HTERT RPE-1 (cell line): ENCODE results near the gene SLC25A13.

Experiments used
- in situ Hi-C: fragments of 300-500 bp; cut with MboI; formaldehyde crosslinking; loops from 4 replicates; pipeline ENCODE4 v1.14.3; 2020; ENCODE audit warnings: low sequenced_read_pairs

Gene SLC25A13

DNA sequence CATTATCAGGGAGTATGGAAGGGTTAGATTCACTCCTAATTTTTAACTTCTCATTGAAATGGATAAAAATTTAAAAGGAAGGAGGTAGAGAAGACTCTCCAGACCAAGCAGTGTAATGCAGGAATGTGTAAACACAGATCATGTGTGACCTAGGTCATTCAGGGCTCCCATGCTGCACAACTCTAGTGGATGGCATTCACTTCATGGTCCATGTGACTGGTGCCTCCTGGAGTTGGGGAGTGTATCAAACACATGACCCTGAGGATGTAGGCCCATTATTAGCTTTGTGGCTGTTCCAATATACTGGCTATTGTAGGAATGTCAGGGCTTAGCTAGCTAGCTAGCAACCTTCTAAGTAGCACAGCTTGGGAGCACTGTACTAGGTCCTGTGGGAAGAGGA lies 109.9 kb downstream of the SLC25A13 start:
- in situ Hi-C loops: no loop called here

DNA sequence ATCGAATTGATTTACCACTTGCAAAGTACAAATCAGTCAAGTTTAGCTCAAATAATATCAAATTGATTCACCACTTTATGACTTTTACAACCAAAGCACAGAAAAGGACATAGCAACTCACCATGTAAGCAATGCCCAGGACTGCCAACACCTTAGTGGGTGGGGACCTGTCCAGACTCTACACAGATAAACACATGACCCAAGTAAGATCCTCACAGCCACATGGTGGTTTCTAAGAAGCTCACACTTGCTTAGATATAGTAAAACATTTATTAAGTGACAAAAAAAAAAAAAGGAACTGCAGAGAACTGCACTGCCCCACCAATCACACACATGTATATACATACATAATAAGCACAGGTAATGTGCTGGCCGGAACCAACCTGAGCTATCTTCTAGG lies 116.2 kb downstream of the SLC25A13 start:
- in situ Hi-C loops: no loop called here

DNA sequence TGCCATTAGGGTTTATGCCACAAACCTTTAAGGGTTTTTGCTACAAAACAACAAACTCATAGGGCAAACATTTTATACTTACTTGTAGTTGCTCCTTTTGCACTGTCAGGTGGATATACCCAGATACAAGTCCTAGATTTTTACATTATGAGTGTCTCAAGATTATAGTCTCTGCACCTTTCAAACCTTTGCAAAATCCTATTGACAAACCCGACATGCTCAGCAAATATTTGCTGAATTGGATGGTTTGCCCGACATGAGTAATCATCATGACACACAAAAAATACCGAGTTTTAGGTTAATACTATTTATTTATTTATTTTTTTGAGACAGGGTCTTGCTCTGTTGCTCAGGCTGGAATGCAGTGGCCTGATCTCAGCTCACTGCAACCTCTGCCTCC lies 117.3 kb downstream of the SLC25A13 start:
- in situ Hi-C loops: no loop called here

DNA sequence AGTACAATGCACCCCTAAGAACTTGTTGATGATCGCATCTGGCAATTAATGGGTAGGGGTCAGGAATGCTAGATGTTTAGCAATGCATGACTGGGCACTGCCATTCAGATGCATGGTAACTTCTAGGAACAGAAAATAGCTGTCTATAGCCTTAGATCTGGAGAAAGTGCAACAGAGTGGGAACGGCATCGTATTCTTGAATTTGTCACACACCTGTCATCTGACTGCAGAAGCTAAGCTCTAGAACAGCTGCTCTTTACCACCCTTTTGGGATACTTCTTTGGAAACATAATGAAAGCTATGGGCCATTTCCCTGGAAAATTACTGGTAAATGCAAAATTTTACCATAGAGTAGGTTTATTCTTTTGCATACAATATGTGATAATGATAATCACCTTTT lies 118.1 kb downstream of the SLC25A13 start:
- in situ Hi-C loops: no loop called here

DNA sequence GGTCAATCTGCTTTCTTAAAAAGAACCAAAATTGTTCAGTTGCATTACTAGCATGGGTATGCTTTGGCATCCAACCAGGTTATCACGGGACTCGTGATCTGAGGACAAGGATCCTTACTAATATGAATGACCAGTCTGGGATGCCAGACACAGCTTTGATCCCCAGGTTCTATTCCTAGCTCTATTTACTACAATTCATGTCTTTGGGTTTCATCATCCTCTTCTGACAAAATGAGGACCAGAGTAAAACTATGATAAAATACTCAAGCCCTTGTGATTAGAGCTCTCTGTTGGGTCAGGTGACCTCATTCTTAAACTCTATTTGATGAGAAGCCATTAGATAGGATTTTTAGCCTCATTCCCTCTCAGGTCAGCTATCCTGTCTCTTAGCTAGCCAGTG lies 119.8 kb downstream of the SLC25A13 start:
- in situ Hi-C loops: no loop called here

DNA sequence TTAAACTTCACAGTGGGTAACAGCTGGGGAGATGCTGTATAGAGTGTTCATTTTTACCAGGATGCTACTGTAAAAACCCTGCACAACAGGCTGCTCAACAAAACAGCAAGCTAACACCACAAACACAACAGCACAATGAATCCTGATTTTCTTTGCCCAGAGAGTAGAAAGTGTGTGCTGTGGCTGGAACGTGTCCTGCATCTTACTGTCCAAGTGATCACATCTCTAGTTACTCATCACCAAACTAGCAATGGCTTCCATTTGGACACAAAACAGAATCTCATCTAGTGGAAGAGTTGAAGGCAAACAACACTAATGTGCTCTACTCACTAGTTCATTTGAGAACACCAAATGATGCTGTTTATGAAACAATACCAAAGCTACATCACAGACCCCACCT lies 121.2 kb downstream of the SLC25A13 start:
- in situ Hi-C loops: no loop called here

DNA sequence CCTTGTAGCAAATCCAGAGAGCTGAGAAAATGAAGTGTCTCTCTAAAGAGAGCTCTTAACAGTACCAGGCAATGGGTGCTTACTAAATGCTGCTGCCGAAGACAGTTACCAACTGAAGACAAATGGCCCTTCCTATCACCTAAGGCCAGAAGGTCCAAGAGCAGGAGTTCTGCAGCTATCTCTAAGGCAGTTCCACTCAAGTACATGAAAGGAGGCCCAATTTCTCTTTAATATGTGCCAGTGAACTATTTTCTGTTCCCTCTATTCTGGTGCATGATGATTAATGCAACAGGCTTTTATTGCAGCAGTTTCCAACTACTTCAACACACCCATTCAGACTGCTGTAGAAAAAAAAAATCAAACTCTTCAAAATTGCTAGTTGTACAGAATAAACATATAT lies 122.5 kb downstream of the SLC25A13 start:
- in situ Hi-C loops: no loop called here

DNA sequence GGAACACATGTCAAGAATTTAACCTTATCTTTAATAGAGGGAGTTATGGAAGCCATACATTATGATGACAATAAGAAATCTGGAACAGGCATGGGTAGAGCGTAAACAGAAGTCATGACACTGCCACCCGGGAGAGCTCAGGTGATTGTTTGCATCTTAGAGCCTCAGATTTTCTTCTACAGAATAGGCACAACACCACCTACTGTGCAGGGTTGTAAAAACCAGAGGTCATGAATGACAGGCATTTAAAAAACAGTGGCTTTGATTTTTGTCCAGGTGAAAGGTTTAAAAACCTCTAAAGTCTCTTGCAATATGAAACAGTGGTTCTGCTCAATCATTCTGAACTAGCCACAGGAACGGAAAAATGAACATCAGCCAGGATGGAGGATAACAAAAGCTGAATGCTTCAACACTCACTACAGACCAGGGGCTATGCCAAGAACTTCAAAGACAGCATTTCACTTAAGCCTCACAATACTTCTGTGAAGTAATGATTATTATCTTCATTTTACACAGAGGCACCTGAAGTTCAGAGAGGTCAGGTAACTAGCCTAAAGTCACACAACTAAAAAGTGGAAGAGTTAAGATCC lies 123.8 kb downstream of the SLC25A13 start:
- in situ Hi-C loops: no loop called here

DNA sequence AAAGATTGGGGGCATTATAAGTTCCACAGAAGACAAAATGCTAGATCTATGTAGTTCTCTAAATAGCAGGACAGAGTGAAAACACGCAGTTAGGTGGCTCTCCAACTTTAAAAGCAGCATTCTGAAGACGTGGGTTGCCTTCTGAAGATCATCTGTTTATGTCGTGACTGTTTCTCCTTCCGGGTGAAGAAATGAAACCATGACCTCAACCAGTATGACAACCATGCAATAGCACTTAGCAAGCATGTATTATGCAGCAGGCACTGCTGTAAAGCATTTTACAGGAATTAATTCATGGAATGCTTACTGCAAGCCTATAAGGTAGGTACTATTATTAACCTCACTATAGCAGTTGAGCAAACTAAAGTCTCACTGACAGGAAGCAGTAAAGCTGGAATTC lies 125.2 kb downstream of the SLC25A13 start:
- in situ Hi-C loops: no loop called here

DNA sequence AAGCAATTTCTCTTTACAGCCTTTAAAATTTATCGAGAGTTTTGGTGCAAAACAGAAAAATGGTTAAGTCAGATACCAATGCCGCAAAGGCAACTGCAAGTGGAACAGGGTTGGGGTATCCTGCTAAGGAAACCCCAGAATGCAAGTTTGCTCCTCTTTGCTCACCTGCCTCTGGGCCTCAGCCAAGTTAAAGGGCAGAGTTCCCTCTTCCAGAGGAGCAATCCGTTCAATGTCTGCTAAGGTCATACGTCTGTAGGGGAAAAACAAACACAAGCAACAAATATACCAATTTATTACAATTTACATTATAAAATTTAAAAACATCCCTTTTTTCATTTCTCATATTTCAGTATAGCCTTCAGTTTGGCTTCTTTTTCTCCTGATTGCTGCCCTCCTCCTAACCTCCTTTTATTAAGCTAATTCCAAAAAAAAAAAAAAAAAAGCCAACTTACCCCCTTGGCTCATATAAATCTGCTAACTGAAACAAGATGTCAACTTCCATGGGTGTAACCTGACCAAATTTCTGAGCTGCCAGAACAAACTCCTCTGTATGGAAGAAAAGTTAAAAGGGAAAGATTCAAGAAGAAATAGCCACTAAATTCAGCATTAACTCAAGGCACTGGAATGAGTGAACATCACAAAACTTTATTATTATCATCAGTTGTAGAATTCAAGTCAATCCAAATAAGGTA lies 132.6 kb downstream of the SLC25A13 start:
- in situ Hi-C loops: no loop called here

DNA sequence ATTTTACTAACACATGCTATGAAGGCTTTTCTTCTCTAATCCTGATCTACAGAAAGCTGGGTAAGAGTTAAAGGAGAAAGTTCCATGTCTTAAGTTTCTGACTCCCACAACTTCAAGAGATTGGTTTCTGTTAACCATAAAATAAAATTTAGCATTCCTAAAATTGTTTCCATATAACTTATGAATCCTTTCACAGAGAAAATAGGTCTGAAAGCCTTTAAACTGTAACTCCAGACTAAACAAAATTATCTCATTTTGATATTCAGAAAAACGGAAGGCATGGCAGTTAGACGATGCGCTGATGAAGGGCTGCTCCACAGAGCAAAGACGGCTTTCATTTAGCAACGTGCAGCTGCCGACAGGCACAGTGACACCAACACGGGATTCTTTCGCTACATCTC lies 133.3 kb downstream of the SLC25A13 start:
- in situ Hi-C loops: no loop called here

DNA sequence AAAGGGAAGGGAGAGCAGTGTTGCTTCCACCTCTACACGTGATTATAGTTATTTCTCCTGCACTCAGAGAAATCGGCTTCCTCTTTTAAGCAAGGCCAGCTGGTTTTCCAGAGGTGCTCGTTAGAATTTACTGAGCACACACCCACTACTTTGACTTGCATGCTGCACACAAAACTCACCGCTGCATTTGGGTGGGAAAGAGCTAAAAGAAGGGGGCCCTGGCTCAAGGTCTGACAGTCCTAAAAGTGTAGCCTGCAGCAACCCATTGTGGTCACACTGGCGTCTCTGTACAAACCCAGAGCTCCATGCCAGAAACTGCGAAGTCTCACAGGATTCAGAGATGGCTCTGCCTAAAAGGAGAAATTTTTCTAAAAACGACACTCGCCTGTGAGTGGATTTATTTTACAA lies 133.7 kb downstream of the SLC25A13 start:
- in situ Hi-C loops: no loop called here

DNA sequence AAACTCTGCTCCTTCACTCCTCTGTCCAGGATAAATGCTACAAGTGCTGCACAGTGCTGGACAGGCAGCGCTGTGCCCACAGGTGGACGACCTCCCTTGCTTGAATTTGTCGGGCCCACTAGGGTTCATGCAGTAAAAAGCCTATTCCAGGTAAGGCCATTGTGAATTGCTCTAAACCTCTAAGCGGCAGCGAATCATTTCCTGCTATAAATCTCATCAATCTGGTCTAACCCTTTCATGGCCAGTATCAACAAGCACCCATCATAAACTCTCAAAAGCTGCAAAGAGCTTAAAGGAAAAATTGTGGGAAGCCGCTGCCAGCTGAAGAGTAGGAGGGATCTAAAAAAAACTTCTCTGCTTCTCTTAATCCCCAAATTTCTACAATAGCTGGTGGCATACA lies 134.2 kb downstream of the SLC25A13 start:
- in situ Hi-C loops: no loop called here

DNA sequence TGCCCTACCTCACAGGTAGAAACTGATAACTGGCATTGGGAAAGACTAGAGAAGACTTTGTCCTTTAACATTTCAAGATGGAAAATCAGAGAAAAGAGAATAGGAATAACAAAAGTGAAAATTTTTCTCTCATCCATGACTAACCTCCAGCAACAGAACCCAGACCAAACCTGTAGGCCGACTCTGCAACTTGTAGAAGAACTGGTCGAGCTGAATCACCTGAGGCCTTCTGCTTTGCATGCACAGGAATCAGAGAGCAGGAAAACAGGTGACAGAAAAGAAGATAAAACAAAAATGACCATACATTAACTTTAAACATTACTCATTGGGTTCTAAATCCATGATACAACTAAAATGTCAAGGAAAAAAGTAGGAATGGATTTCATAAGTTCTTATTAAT lies 137.1 kb downstream of the SLC25A13 start:
- in situ Hi-C loops: no loop called here

DNA sequence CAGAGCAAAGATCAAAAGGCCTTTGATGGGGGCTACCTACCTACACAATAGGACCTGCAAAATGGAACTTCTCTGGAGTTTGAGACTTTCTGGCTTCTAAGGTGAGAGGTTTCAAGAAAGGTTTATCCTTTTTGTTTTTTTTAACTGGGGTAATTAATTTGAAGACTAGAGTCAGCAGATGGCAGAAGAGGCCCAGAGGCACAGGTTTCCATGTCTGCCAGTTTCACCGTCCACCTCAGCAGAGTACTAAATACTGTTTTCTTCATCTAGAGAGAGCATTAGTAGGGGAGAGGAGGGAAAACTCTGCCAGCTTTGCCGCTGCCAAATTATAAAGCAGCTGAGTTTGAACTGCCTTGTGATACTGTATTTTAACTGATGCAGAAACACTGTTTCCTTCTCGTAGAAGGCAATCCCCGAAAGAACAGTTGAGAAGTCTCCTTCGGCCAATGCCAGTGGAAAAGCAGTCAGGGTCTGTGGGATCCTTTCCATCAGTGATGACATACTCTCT lies 138.7 kb downstream of the SLC25A13 start:
- in situ Hi-C loops: no loop called here

DNA sequence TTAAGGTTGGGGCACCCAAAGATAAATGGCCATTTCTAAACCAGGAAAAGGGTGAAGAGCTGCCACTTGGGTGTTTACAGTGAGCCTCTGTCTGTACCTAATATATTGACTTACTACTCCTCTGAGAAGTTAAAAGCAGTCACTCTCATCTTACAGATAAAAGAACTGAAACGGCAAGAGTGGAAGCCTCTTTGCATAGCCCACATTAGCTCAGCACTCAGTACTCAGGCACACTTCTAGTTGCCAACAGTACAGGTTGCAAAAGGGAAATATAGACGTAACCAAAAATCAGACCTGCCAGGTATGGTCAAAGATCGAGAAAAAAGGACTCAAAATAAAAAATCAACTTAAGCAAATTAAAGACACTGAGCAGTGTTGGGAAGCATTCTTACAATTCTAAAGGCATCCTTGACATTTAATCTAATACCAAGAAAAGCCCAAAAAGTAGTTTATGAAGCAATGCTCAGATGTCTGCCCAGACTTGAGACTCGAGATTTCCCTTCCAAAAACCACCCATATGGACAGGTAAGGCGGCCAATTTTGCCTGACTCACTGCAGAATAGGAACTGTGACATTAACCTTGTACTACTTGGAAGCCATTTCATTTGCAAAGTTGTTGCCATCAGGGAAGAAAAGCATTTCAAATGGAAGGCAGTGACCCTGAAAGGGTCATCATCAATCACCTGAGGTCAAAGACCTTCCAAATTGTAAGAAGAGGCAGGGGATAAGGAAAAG lies 139.3 kb downstream of the SLC25A13 start:
- in situ Hi-C loops: no loop called here

DNA sequence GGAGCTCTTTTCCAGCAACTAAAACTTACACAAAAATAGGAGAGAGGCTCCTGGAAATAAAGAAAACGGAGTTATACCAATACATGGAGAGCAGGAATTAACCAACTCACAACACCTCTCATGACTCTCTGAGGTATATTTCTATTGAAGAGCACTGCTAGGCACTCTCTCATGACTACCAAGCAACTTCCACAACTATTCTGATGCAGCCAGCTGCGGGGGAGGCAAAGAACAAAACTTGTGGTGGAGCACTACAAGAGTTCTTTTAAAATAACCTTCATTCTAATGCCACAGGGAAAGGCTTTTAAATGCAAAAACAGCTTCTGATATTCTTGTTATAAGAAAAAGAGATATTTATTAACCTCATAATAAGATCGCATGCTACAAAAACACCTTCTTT lies 140.7 kb downstream of the SLC25A13 start:
- in situ Hi-C loops: no loop called here

DNA sequence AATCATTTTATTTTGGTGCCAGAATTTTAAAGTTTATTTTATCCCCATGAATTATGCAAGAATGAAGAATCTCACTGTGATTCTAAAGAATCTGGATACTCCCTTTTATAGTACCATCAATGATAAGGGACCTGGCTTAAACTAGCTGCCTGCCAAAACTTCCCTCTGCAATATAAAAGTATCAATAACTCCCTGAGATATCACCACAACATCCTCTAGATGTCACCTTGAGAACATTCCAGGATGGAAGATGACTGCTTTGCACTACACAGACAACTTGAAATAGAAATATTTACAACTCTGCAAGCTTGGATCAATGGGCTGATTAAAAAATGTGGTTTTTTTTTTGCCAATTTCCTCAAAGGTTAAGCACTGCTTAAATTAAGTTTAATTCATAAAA lies 142.1 kb downstream of the SLC25A13 start:
- in situ Hi-C loops: no loop called here

DNA sequence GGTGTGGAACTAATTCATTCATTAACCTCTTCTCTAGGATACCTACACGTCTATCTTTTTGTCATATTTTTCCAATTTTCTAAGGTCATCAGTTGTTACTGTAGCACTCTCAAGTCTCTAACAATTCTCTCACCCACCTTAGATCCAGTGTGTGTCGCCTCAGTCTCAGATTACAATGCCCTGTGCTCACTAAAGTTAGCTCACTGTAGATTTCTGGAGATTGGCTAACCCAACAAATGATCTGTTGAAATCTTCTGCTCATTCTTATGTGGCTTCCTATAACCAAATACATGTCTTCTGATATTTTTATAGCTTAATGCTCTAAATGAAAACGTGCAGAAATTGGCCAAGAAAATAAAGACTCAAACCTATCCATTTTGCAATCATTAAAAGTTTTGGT lies 142.6 kb downstream of the SLC25A13 start:
- in situ Hi-C loops: no loop called here

DNA sequence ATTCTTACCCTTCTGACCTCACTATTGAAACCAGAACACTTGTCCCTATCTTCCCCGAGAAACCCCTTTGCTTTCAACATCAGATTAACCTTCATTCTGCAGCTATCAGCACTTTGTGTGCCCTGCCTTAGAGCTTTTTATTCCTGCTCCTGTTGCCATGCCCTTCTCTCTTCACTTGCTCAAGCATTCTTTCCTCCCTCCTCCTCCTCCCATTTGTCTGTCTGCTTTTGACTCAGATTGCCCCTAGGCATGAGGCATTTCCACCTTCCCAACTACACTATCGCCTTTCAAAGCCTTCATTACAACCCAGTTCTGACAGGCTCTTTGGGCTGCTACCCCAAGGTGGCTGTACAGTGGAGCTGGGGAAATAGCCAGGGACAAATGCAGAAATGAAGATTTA lies 143.3 kb downstream of the SLC25A13 start:
- in situ Hi-C loops: no loop called here

DNA sequence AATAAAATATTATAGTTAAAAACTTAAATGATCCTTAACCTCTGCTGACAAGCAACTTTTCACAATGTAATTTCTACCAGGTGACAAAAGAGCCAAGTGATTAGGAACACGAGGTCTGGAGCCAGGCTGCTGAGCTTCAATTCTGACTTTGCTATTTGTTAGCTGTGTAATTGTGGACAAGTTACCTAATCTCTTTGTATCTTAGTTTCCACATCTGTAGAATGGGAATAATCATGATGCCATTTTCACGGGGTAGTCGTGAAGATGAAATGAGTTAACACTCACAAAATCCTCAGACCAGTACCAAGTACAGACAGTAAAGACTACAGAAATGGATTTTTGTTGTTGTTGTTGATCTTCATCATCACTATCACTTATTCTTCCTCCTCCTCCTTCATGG lies 144.5 kb downstream of the SLC25A13 start:
- in situ Hi-C loops: no loop called here

DNA sequence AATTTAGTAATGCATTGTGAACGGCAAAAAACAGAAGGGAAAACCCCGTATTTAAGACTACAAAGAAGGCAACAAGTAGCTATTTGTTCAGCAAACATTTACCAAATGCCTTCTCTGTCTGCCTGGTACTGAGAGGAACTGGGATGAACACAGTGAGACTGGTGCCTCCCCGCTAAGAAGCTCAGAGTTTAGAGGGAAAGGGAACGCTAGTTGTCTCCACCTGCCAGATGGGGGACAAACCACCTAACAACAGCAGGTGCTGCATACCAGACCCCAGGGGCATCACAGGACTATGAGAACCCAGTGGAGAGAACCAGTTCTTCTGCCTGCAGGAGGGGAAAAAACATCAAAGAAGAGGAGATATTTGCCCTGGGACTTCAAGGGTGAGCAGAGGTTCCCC lies 147.1 kb downstream of the SLC25A13 start:
- in situ Hi-C loops: no loop called here
